Left renal cortex interstitium (tissue), 4 donors: Measurements from ENCODE around the gene HNF1B. TPM values are rescaled to one million over a fixed set of nuclear protein-coding genes. Genes with fewer than 3 reads are reported as not detected.
A peak's percentile ranks its signal among the peaks of the same experiment; 100 is the strongest.

Experiments used
- DNase-seq, 4 donors: peaks; one replicate each; pipeline ENCODE4 v3.0.0-alpha.2; 2013; ENCODE audit warnings: low read depth in 4 of 4, low spot score in 2 of 4, missing footprints in 1 of 4
- polyA plus RNA-seq, 4 donors: library from polyadenylated mRNA; unstranded; fragments of 120-200 nt; gene quantifications; one replicate each; pipeline ENCODE4 v1.2.1, GENCODE V29; 2013; ENCODE audit not compliant: insufficient read length in 4 of 4

HNF1B gene
- polyA plus RNA-seq, 4 donors = 100 to 128 (median 113) TPM

GRCh38 chr17:37674511-37674910 lies 70.3 kb downstream of the HNF1B start:
- no peak for DNase-seq

- DNase-seq = no peak
Measured at GRCh38 chr17:37673386-37673785, 71.5 kb downstream of the HNF1B start.

DNA sequence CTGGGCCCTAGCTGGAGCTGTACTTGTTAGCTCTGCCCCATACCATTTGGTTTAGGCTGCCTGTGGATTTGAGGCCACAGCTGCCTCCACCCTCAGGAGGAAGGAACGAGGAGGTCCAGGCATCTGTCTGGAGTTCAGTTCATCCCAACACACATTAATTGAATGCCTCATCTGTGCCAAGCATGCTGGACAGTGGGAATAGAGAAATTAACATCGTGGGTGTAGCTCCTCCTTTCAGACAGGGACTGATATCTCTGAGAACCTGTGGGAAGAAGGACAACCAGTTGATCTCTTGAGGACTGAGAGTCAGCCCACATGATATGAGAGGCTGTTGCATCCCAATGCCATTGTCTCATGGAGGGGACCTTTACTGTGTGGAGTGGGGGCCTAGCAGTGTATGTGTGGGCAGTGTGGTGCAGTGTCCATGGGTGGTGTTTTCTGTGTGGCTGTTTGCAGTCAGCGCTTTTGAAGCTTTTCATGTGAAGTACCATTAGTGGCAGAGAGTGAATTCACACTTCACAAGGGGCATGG lies 72.2 kb downstream of the HNF1B start:
- no peak for DNase-seq

- no peak for DNase-seq
Measured at GRCh38 chr17:37671824-37672547, 72.9 kb downstream of the HNF1B start.

GRCh38 chr17:37671028-37671823 lies 73.6 kb downstream of the HNF1B start:
- DNase-seq = no peak

DNA sequence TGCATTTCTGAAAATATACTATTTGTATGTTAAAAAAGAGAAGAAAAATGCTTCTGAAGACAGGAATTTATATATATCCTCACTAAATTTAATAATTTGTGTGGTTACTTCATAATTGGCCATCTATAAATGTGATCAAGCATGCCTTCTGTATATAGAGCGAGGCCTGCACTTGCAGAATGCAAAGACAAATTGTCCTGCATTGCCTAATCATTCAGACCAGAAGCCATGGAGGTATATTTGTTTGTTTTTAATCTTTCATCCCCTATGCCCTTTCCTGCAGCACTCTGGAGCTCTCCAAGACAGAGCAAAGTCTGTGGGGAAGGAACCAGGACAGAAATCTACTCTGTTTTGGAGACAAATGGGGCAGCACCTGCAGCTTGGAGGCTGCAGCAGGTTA lies 77.8 kb downstream of the HNF1B start:
- no peak for DNase-seq

DNA sequence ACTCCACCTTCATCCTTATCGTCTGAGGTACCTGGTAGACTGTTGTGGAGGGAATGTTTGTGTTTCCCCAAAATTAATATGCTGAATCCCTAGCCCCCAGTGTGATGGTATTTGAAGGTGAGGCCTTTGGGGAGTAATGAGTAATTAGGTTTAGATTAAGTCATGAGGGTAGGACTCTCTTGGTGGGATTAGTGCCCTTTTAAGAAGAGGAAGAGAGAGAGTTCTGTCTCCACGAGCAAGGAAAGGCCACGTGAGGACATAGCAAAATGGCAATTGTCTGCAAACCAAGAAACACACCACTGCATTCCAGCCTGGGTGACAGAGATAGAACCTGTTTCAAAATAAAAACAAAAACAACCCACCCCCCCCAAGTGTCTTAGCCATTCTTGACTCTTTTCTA lies 80.6 kb downstream of the HNF1B start:
- no peak for DNase-seq

GRCh38 chr17:37662353-37662752 lies 82.5 kb downstream of the HNF1B start:
- DNase-seq = no peak

DNA sequence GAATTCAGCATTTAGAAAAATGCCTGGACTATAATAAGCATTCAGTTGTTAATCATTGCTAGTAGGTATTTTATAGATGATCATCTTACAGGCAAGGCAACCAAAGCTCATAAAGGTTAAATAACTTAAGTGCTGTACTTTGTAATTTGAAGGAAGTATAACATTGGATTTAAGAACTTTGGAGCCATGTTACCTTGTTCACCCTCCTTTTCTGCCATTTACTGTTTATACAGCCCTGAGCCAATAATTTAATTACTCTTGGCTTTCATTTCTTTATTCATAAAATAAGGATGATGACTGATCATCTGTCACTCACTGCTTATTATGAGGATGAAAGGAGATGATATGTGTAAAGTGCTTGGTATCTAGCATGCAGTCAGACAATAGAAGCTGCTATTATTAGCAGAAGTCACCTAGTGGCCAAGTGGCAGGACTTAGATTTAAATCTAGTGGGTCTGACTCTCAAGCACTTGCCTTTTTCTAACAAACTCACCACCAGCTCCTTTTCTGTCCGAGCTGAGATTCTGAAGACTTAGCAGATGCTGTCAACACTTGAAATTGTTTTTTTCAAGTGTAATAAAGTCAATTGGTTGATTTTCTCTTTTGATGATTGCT lies 83.4 kb downstream of the HNF1B start:
- no peak for DNase-seq

GRCh38 chr17:37659925-37660324 lies 84.9 kb downstream of the HNF1B start:
- DNase-seq = no peak

- no peak for DNase-seq
Measured at GRCh38 chr17:37657202-37657601, 87.7 kb downstream of the HNF1B start.

DNA sequence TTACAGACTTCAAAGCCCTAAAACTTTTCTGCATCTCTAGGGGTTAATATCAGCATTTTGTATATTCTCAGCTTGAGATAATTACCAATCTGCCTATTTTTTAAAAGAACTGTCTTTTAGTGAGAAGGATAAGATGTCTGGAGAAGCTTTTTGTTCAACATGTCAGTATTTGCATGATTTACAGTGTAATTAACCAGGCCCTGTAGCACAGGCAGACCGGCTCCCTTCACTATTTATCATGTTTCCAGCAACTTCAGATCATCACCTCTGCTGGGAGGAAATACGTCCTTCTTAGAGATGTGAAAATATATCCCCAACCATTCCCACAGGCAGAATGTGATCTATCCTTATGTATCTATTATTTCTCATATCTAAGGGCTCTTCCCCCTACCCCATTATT lies 93.0 kb downstream of the HNF1B start:
- DNase-seq = no peak

DNA sequence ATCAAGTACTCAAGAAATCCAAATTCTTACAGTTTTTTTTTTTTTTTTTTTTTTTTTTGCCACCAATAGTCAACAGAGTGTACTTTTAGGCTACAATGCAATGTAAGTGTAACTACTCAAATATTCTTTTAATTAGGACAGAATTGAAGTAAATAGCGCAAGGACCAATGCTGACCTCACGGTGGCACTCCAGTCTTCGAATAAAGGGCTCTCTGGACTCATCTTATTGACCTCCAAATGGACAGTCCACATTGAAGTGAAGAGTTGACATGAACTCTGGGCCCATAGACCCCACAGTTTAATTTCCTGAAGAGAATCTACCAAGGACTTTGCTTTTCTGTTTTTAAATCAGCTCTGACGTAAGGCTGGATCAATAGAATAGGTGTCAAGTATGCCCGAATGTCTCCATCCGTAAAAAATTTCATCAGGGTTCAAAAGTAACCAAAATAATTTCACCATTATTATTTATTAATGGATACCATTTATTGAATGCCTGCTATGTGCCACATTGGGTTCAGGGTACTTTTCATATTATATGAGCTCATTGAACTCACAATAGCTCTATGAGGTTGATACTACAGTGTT lies 94.3 kb downstream of the HNF1B start:
- peak in 1 of 4 donors; percentile 32 for DNase-seq

GRCh38 chr17:37648555-37648954 lies 96.3 kb downstream of the HNF1B start:
- DNase-seq = no peak

DNA sequence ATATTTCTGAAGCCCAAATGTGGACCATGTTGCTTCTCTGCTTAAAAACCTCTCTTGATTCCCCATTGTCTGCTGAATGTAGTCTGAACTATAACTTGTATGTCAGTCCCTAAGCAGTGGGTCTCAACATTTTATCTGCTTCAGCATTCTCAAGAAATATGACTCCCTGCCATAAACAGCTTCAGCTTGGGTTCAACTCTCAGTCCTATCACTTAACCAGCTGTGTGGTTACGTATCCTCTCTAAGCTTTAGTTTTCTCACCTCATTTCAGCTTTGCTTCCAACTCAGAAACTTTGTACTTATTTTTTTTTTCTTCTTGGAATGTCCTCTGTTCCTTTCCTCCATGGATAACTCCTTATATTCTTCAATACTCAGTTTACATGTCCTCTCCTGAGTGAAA lies 97.0 kb downstream of the HNF1B start:
- DNase-seq = no peak

DNA sequence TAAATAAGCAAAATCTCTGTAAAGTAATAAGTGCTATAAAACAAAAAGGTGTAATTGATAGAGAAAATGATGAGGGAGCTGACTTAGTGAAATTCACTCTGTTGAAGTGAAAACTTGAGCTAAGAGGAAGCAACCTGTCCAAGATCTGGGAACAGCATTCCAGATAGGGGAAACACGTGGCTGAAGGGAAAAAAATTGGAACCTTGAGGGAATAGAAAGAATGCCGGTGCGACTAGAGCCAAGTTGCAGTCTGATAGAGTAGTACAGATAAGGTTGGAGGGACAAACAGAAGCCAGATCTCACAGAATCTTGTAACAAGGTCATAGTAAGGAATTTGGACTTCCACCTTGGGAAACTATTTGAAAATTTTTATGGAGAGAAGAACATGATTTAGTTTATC lies 101.0 kb downstream of the HNF1B start:
- no peak for DNase-seq

GRCh38 chr17:37643118-37643766 lies 101.6 kb downstream of the HNF1B start, which contains the start of gene DDX52:
TSS of gene DDX52 (minus strand) at chr17:37643446. CDS start at chr17:37643420, 26 bp downstream.
- DNase-seq = peak; percentile 73 to 91 (median 84)

DNA sequence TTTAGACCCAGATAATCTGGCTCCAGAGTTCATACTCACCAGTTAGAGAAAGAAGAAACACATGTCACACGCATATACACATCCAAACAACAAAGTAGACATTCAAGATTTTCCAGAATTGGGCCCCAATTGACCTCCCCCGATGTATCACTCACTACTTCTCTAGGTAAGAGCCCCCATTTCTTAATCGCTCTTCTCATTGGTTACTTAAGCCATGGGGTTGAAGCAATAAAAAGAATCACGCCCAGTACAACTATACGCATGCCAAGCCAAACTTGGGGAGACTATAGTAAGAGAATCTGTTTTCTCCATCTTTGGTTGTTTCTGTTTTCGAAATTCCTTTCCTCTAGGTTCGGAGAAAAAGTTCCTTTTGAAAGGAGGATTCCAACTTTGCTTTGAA lies 102.2 kb downstream of the HNF1B start:
- DNase-seq = peak in 1 of 4 donors; percentile 24

DNA sequence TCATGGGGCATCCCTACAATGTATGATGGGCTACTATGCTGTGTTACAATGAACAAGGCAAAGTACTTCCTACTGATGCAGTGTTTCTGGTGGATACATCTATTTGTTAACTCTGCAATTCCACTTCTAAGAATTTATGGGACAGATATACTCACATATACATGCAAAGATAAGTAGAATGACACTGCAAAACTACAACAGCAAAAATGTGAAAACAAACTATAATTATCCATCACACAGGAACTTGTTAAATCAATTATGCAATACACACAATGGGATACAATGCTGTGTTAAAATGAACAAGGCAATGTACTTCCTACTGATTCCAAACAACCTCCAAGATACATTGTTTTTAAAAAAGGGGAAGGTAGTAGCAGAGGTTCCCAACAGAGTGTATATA lies 104.8 kb downstream of the HNF1B start:
- DNase-seq = no peak

DNA sequence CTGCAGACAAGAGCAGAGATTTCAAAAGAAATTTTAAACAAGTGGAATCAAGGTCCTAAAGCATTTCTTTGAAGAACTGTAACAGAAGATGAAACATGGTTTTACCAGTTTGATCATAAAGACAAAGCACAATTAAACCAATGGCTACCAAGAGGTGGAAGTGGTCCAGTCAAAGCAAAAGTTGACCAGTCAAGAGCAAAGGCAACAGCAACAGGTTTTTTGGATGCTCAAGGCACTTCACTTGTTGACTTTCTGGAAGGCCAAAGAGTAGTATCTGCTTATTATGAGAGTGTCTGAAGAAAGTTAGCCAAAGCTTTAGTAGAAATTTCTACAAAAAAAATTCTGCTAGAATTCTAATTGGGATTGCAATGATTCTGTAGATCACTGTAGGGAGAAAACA lies 106.9 kb downstream of the HNF1B start:
- no peak for DNase-seq
